Right renal cortex interstitium (tissue), 3 donors: ENCODE results near the gene VWC2. TPM values are rescaled to one million over a fixed set of nuclear protein-coding genes. Genes with fewer than 3 reads are reported as not detected.
A peak's percentile ranks its signal among the peaks of the same experiment; 100 is the strongest.
"Not testable (repeated sequence)": the region's sequence is repeated elsewhere in the genome, so short reads cannot be mapped to it uniquely, and the experiment has no call there.

Experiments used
- DNase-seq, 3 donors: peaks; one replicate each; pipeline ENCODE4 v3.0.0-alpha.2; 2013; ENCODE audit warnings: low read depth in 3 of 3, low spot score in 2 of 3
- polyA plus RNA-seq, 3 donors: library from polyadenylated mRNA; unstranded; fragments of 120-200 nt; gene quantifications; one replicate each; pipeline ENCODE4 v1.2.1, GENCODE V29; 2013; ENCODE audit not compliant: insufficient read length in 3 of 3

The VWC2 gene
- polyA plus RNA-seq, 3 donors: 0.96 to 1.3 (median 1.0) TPM

- no peak for DNase-seq
Observed at GRCh38 chr7:49848211-49848841, 74.9 kb downstream of the VWC2 start.

GRCh38 chr7:49850921-49851613, 77.6 kb downstream of the VWC2 start:
- DNase-seq: no peak

GRCh38 chr7:49851614-49851934, 78.1 kb downstream of the VWC2 start:
- DNase-seq: not testable (repeated sequence)

- peak; percentile 58 to 61 (median 61) for DNase-seq
Observed at GRCh38 chr7:49852619-49853462, 79.4 kb downstream of the VWC2 start.

GRCh38 chr7:49855281-49855980, 82.0 kb downstream of the VWC2 start:
- no peak for DNase-seq

- DNase-seq: no peak
Observed at GRCh38 chr7:49860293-49860692, 86.9 kb downstream of the VWC2 start.

GRCh38 chr7:49866076-49866735, 92.8 kb downstream of the VWC2 start:
- no peak for DNase-seq

GRCh38 chr7:49866910-49867309, 93.5 kb downstream of the VWC2 start:
- no peak for DNase-seq

- DNase-seq: no peak
Observed at GRCh38 chr7:49873420-49873819, 100.0 kb downstream of the VWC2 start.

- no peak for DNase-seq
Observed at GRCh38 chr7:49875336-49875735, 101.9 kb downstream of the VWC2 start.

- DNase-seq: no peak
Observed at GRCh38 chr7:49876202-49876601, 102.8 kb downstream of the VWC2 start.

GRCh38 chr7:49878089-49878488, 104.7 kb downstream of the VWC2 start:
- no peak for DNase-seq

GRCh38 chr7:49878627-49879026, 105.2 kb downstream of the VWC2 start:
- no peak for DNase-seq

- DNase-seq: no peak
Observed at GRCh38 chr7:49883933-49884332, 110.5 kb downstream of the VWC2 start.

- DNase-seq: no peak
Observed at GRCh38 chr7:49885593-49886285, 112.3 kb downstream of the VWC2 start.

GRCh38 chr7:49892481-49892880, 119.0 kb downstream of the VWC2 start:
- DNase-seq: no peak

- DNase-seq: no peak
Observed at GRCh38 chr7:49893131-49893530, 119.7 kb downstream of the VWC2 start.

GRCh38 chr7:49894543-49894942, 121.1 kb downstream of the VWC2 start:
- DNase-seq: no peak

GRCh38 chr7:49911909-49912308, 138.5 kb downstream of the VWC2 start:
- no peak for DNase-seq

GRCh38 chr7:49926720-49927119, 153.3 kb downstream of the VWC2 start:
- no peak for DNase-seq
